Endometrial microvascular endothelial cells (primary cell): ENCODE measurements around the gene PLXNC1. TPM values are rescaled to one million over a fixed set of nuclear protein-coding genes. Genes with fewer than 3 reads are reported as not detected.

Source experiments
- in situ Hi-C: cut with HindIII; loops from 2 replicates; pipeline ENCODE4 v1.10.0; 2017; ENCODE audit warnings: low sequenced_read_pairs, low pct_unique_long_range_greater_than_20kb; ENCODE audit errors: inconsistent ontology term
- total RNA-seq: library from RNA; depleted of rRNA; stranded (reverse); fragments of >200 nt; gene quantifications from one replicate; pipeline ENCODE4 v1.2.3, GENCODE V29; 2015; ENCODE audit errors: inconsistent ontology term

Gene PLXNC1
- total RNA-seq, 1 donor from 2014 or later = 0.09 TPM

GRCh38 chr12:94172031-94172430, 23.7 kb downstream of the PLXNC1 start:
- in situ Hi-C loops = no loop called here

- in situ Hi-C loops = no loop called here
These were observed 24.6 kb downstream of the PLXNC1 start for GRCh38 chr12:94172973-94173372.

- in situ Hi-C loops = no loop called here
These were observed 25.4 kb downstream of the PLXNC1 start for GRCh38 chr12:94173660-94174265.

GRCh38 chr12:94174576-94174975, 26.2 kb downstream of the PLXNC1 start:
- in situ Hi-C loops = no loop called here

- in situ Hi-C loops = no loop called here
These were observed 27.6 kb downstream of the PLXNC1 start for GRCh38 chr12:94175763-94176668.

- in situ Hi-C loops = no loop called here
These were observed 29.7 kb downstream of the PLXNC1 start for GRCh38 chr12:94178054-94178453.

- in situ Hi-C loops = no loop called here
These were observed 30.5 kb downstream of the PLXNC1 start for GRCh38 chr12:94178882-94179281.

GRCh38 chr12:94179723-94180122, 31.3 kb downstream of the PLXNC1 start:
- in situ Hi-C loops = no loop called here

GRCh38 chr12:94180558-94181296, 32.4 kb downstream of the PLXNC1 start:
- in situ Hi-C loops = no loop called here

GRCh38 chr12:94182986-94183707, 34.8 kb downstream of the PLXNC1 start:
- in situ Hi-C loops = no loop called here

- in situ Hi-C loops = no loop called here
These were observed 35.5 kb downstream of the PLXNC1 start for GRCh38 chr12:94183708-94184379.

GRCh38 chr12:94184995-94185719, 36.8 kb downstream of the PLXNC1 start:
- in situ Hi-C loops = no loop called here

- in situ Hi-C loops = no loop called here
These were observed 37.4 kb downstream of the PLXNC1 start for GRCh38 chr12:94185801-94186200.

GRCh38 chr12:94186278-94187241, 38.2 kb downstream of the PLXNC1 start:
- in situ Hi-C loops = no loop called here

- in situ Hi-C loops = no loop called here
These were observed 39.0 kb downstream of the PLXNC1 start for GRCh38 chr12:94187361-94187760.

- in situ Hi-C loops = no loop called here
These were observed 42.2 kb downstream of the PLXNC1 start for GRCh38 chr12:94190623-94191022.

- in situ Hi-C loops = no loop called here
These were observed 42.6 kb downstream of the PLXNC1 start for GRCh38 chr12:94191023-94191422.
